ENCODE results near the gene PTH1R.

PTH1R gene

DNA sequence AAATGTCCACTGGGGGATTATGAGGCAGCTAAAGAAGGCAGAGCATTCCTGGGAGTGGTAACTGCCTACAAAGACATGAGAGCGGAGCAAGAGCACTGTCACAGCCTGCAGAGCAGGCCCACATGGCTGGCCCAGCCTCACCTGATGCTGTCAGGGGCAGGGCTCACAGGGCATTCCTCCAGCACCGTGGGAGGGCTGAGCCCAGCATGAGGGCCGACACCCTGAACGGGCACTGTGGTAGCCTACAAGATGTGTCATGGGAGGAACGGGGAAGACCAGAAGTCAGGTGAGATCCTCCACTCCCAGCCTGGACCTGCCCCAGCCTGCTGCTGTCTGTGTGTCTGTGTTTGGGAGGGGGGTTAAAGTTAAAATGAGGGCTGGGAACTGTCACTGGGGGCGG lies 68.9 kb downstream of the PTH1R start:
- DNase-seq (ENCODE audit: extremely low spot score), result no peak
- no peak for TF ChIP-seq ELF4 (IDR thresholded peaks at IDR 0.05)
- TF ChIP-seq SP1 (IDR thresholded peaks at IDR 0.05), result no peak
- no peak for TF ChIP-seq L3MBTL2 (conservative IDR thresholded peaks at IDR 0.05)
- no peak for TF ChIP-seq FOXA1 (IDR thresholded peaks at IDR 0.05)
- TF ChIP-seq LEF1 (IDR thresholded peaks at IDR 0.05; ENCODE audit: borderline replicate concordance), result no peak
- no peak for TF ChIP-seq FOXM1 (IDR thresholded peaks at IDR 0.05; ENCODE audit: borderline replicate concordance)
- TF ChIP-seq ARNT (IDR thresholded peaks at IDR 0.05), result no peak
- TF ChIP-seq TARDBP (IDR thresholded peaks at IDR 0.05), result no peak
- TF ChIP-seq SUZ12 (IDR thresholded peaks at IDR 0.05), result no peak
- no peak for TF ChIP-seq BHLHE40 (IDR thresholded peaks at IDR 0.05; ENCODE audit: borderline replicate concordance)
- no peak for TF ChIP-seq HDGF (IDR thresholded peaks at IDR 0.05; ENCODE audit: borderline replicate concordance)
- TF ChIP-seq CTBP1 (IDR thresholded peaks at IDR 0.05; ENCODE audit: borderline replicate concordance), result no peak
- no peak for TF ChIP-seq FOXK2 (IDR thresholded peaks at IDR 0.05)
- POLR2A ChIA-PET, result no interaction called here
- CTCF ChIA-PET, result no interaction called here

- TF ChIP-seq ELF4 (IDR thresholded peaks at IDR 0.05), result no peak
- no peak for TF ChIP-seq L3MBTL2 (conservative IDR thresholded peaks at IDR 0.05)
- TF ChIP-seq LEF1 (IDR thresholded peaks at IDR 0.05; ENCODE audit: borderline replicate concordance), result no peak
- TF ChIP-seq ZNF384 (IDR thresholded peaks at IDR 0.05), result no peak
- no peak for TF ChIP-seq BHLHE40 (IDR thresholded peaks at IDR 0.05; ENCODE audit: borderline replicate concordance)
- no peak for TF ChIP-seq FOXK2 (IDR thresholded peaks at IDR 0.05)
- no peak for TF ChIP-seq FOXM1 (IDR thresholded peaks at IDR 0.05; ENCODE audit: borderline replicate concordance)
- no peak for TF ChIP-seq SUZ12 (IDR thresholded peaks at IDR 0.05)
- TF ChIP-seq, protein P1, sequence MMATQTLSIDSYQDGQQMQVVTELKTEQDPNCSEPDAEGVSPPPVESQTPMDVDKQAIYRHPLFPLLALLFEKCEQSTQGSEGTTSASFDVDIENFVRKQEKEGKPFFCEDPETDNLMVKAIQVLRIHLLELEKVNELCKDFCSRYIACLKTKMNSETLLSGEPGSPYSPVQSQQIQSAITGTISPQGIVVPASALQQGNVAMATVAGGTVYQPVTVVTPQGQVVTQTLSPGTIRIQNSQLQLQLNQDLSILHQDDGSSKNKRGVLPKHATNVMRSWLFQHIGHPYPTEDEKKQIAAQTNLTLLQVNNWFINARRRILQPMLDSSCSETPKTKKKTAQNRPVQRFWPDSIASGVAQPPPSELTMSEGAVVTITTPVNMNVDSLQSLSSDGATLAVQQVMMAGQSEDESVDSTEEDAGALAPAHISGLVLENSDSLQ (IDR thresholded peaks at IDR 0.05), result no peak
- TF ChIP-seq ARNT (IDR thresholded peaks at IDR 0.05), result no peak
- POLR2A ChIA-PET, result interaction anchor here (1.4 kb wide), 1 partner anchor 33 kb away, joined by 3 read pairs; the partner anchor contains the start of gene NBEAL2
- DNase-seq (ENCODE audit: extremely low spot score), result no peak
- CTCF ChIA-PET, result no interaction called here
These were observed 69.5 kb downstream of the PTH1R start for GRCh38 chr3:46946856-46947545.

DNA sequence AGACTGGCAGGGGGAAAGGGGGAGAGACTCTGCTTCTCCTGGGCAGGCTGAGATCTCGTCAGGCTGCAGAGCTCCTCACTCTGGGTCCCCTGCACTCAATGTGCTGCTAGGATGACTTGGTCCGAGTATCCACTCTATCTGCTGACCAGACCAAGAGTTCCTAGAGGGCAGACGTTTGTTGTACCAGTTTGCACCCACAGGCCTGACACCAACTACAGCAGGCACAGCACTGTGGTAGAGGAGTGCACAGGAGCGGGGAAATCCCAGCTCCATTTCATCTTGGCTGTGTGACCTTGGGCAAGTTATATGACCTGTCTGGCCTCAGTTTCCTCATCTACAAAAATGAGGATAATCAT lies 70.0 kb downstream of the PTH1R start:
- TF ChIP-seq SP1 (IDR thresholded peaks at IDR 0.05) (no peak), HDGF (IDR thresholded peaks at IDR 0.05; ENCODE audit: borderline replicate concordance) (no peak), L3MBTL2 (conservative IDR thresholded peaks at IDR 0.05) (no peak), BHLHE40 (IDR thresholded peaks at IDR 0.05; ENCODE audit: borderline replicate concordance) (no peak), FOXA1 (IDR thresholded peaks at IDR 0.05) (no peak), SUZ12 (IDR thresholded peaks at IDR 0.05) (no peak)
- TF ChIP-seq, protein P1 (IDR thresholded peaks at IDR 0.05), result no peak
- POLR2A ChIA-PET, result interaction anchor here (1.4 to 1.6 kb wide), 2 partner anchors 11 to 32 kb away, joined by 3 to 5 read pairs; partner anchors contain the start of gene NBEAL2
- no peak for DNase-seq (ENCODE audit: extremely low spot score)
- CTCF ChIA-PET, result no interaction called here

GRCh38 chr3:46947981-46948791 lies 70.7 kb downstream of the PTH1R start:
- ChIA-PET POLR2A (interaction anchor here (1.1 to 1.6 kb wide), 3 partner anchors 12 to 32 kb away, joined by 3 to 5 read pairs (median 4); partner anchors contain the start of genes CCDC12 and NBEAL2), CTCF (interaction anchor here (0.6 kb wide), 1 partner anchor 10 kb away, joined by 5 read pairs; no protein-coding TSS in a partner anchor)
- DNase-seq (ENCODE audit: extremely low spot score), result no peak
- TF ChIP-seq ARNT (IDR thresholded peaks at IDR 0.05) (no peak), LEF1 (IDR thresholded peaks at IDR 0.05; ENCODE audit: borderline replicate concordance) (no peak), FOXM1 (IDR thresholded peaks at IDR 0.05; ENCODE audit: borderline replicate concordance) (no peak), CTBP1 (IDR thresholded peaks at IDR 0.05; ENCODE audit: borderline replicate concordance) (no peak), BHLHE40 (IDR thresholded peaks at IDR 0.05; ENCODE audit: borderline replicate concordance) (no peak), ELF4 (IDR thresholded peaks at IDR 0.05) (no peak), TARDBP (IDR thresholded peaks at IDR 0.05) (no peak), FOXA1 (IDR thresholded peaks at IDR 0.05) (no peak), HDGF (IDR thresholded peaks at IDR 0.05; ENCODE audit: borderline replicate concordance) (no peak)
- TF ChIP-seq, protein P1 (IDR thresholded peaks at IDR 0.05), result no peak

GRCh38 chr3:46948830-46949671 lies 71.5 kb downstream of the PTH1R start:
- no peak for DNase-seq (ENCODE audit: extremely low spot score)
- TF ChIP-seq CTBP1 (IDR thresholded peaks at IDR 0.05; ENCODE audit: borderline replicate concordance) (no peak), SP1 (IDR thresholded peaks at IDR 0.05) (no peak), ELF4 (IDR thresholded peaks at IDR 0.05) (no peak), ARNT (IDR thresholded peaks at IDR 0.05) (no peak), ZNF384 (IDR thresholded peaks at IDR 0.05) (no peak), L3MBTL2 (conservative IDR thresholded peaks at IDR 0.05) (no peak), BHLHE40 (IDR thresholded peaks at IDR 0.05; ENCODE audit: borderline replicate concordance) (no peak), TARDBP (IDR thresholded peaks at IDR 0.05) (no peak), FOXM1 (IDR thresholded peaks at IDR 0.05; ENCODE audit: borderline replicate concordance) (no peak), FOXK2 (IDR thresholded peaks at IDR 0.05) (no peak), FOXA1 (IDR thresholded peaks at IDR 0.05) (no peak), SUZ12 (IDR thresholded peaks at IDR 0.05) (no peak)
- TF ChIP-seq, protein P1 (IDR thresholded peaks at IDR 0.05), result no peak
- ChIA-PET CTCF (interaction anchor here (0.6 kb wide), 1 partner anchor 11 kb away, joined by 5 read pairs; no protein-coding TSS in a partner anchor), POLR2A (interaction anchor here (1.1 to 1.6 kb wide), 2 partner anchors 13 to 27 kb away, joined by 4 to 5 read pairs; partner anchors contain the start of gene CCDC12)
